Esophagus squamous epithelium (tissue), 5 donors: ENCODE data around the gene BBX. TPM values are rescaled to one million over a fixed set of nuclear protein-coding genes. Genes with fewer than 3 reads are reported as not detected.

ENCODE experiments used
- DNase-seq: peaks from one replicate; lab custom pipeline; 2025; lab: John Stamatoyannopoulos, UW
- H3K27ac ChIP-seq, 4 donors: fragments of 200-600 bp; sonication (generic); one replicate each; pipeline ENCODE4 v1.5.1; 2016 to 2019; ENCODE audit warnings: mild to moderate bottlenecking in 1 of 4
- H3K27me3 ChIP-seq, 4 donors: fragments of 200-600 bp; sonication (generic); 1 replicate in 3 of 4; 2 replicates in 1 of 4; pipeline versions ENCODE4 v1.5.1 to v1.6.0; 2017 to 2021; ENCODE audit warnings: antibody characterized with exemption in 1 of 4
- H3K36me3 ChIP-seq, 3 donors: fragments of 200-600 bp; sonication (generic); one replicate each; pipeline ENCODE4 v1.5.1; 2016 to 2019
- H3K4me1 ChIP-seq, 3 donors: fragments of 200-600 bp; sonication (generic); one replicate each; pipeline ENCODE4 v1.5.1; 2017 to 2019
- H3K4me3 ChIP-seq, 4 donors: fragments of 200-600 bp; sonication (generic); 1 replicate in 3 of 4; 2 replicates in 1 of 4; pipeline ENCODE4 v1.5.1; 2016 to 2019; ENCODE audit warnings: mild to moderate bottlenecking in 2 of 4, moderate library complexity in 1 of 4
- H3K9me3 ChIP-seq, 3 donors: fragments of 200-600 bp; sonication (generic); one replicate each; pipeline ENCODE4 v1.5.1; 2016 to 2019
- CTCF ChIP-seq, 6 experiments: fragments of 450-650 bp in 4 of 6; fragments of 200-600 bp in 2 of 6; sonication (generic) in 2 of 6; IDR thresholded peaks; one replicate each; pipeline ENCODE4 v1.5.1; 2016 to 2019; ENCODE audit warnings: antibody characterized with exemption in 6 of 6, mild to moderate bottlenecking in 4 of 6, moderate library complexity in 4 of 6
- POLR2A ChIP-seq, 4 donors: fragments of 450-650 bp; IDR thresholded peaks; one replicate each; pipeline ENCODE4 v1.6.1; 2017; ENCODE audit warnings: antibody characterized with exemption in 4 of 4, mild to moderate bottlenecking in 4 of 4, moderate library complexity in 3 of 4
- WGBS, 2 donors: methylation state at CpG; one replicate each; pipeline ENCODE4 v1.1.5; 2018; 5-methylcytosine and 5-hydroxymethylcytosine counted together
- intact Hi-C: fragments of 100-400 bp; cut with DNase I; formaldehyde crosslinking; loops from one replicate; pipeline ENCODE4 v1.15.0; 2022
- total RNA-seq, 4 donors: library from RNA; depleted of rRNA; stranded (reverse); fragments of >200 nt; gene quantifications; one replicate each; pipeline ENCODE4 v1.1.0, GENCODE V29; 2016
- donor health status: DM: yes; HTN: yes; CAD: no.

BBX gene
- total RNA-seq, 4 donors from 2014 or later = 12.5 to 49.5 (median 35.8) TPM

GRCh38 chr3:107760144-107760543, 237.4 kb downstream of the BBX start:
- H3K36me3 ChIP-seq = peaks cover 0 to 17% (median 0%) of the 10 kb centered on the region in 3 donors
- no peaks in the 10 kb centered on the region for H3K4me1 ChIP-seq
- DNase-seq = no peak
- H3K9me3 ChIP-seq = no peaks in the 10 kb centered on the region
- no peak overlapping the region for H3K27ac ChIP-seq
- H3K27me3 ChIP-seq = no peaks in the 10 kb centered on the region
- TF ChIP-seq POLR2A (IDR thresholded peaks at IDR 0.05) (no peak), CTCF (IDR thresholded peaks at IDR 0.05) (no peak)
- no peak overlapping the region for H3K4me3 ChIP-seq
- intact Hi-C loops = no loop called here

GRCh38 chr3:107761391-107761790, 238.6 kb downstream of the BBX start:
- Histone ChIP-seq H3K4me1 (no peaks in the 10 kb centered on the region), H3K4me3 (no peak overlapping the region), H3K36me3 (peaks cover 0 to 17% (median 0%) of the 10 kb centered on the region in 3 donors), H3K9me3 (no peaks in the 10 kb centered on the region), H3K27me3 (no peaks in the 10 kb centered on the region), H3K27ac (no peak overlapping the region)
- no peak for DNase-seq
- intact Hi-C loops = no loop called here
- no peak for TF ChIP-seq CTCF (IDR thresholded peaks at IDR 0.05)
- TF ChIP-seq POLR2A (IDR thresholded peaks at IDR 0.05) = no peak
- 78 to 89% methylated on average over 2 of the region's 2 CpGs for WGBS, 2 donors

- Histone ChIP-seq H3K27ac (no peak overlapping the region), H3K4me1 (no peaks in the 10 kb centered on the region), H3K9me3 (no peaks in the 10 kb centered on the region), H3K4me3 (no peak overlapping the region), H3K27me3 (no peaks in the 10 kb centered on the region), H3K36me3 (peaks cover 0 to 7% (median 0%) of the 10 kb centered on the region in 3 donors)
- intact Hi-C loops = no loop called here
- TF ChIP-seq POLR2A (IDR thresholded peaks at IDR 0.05) = no peak
- 95 to 96% methylated on average over 6 of the region's 6 CpGs for WGBS, 2 donors
- no peak for DNase-seq
Observed at GRCh38 chr3:107765524-107765923, 242.8 kb downstream of the BBX start.

GRCh38 chr3:107767897-107768605, 245.3 kb downstream of the BBX start:
- H3K27ac ChIP-seq = peak overlapping the region in 2 of 4 donors; percentile 35 to 70
- H3K27me3 ChIP-seq = no peaks in the 10 kb centered on the region
- no peaks in the 10 kb centered on the region for H3K4me1 ChIP-seq
- TF ChIP-seq POLR2A (IDR thresholded peaks at IDR 0.05) (no peak), CTCF (IDR thresholded peaks at IDR 0.05) (no peak)
- intact Hi-C loops = no loop called here
- H3K4me3 ChIP-seq = no peak overlapping the region
- WGBS, 2 donors = 84 to 92% methylated on average over 8 of the region's 8 CpGs
- no peak for DNase-seq
- peaks cover 0 to 10% (median 0%) of the 10 kb centered on the region in 3 donors for H3K36me3 ChIP-seq
- H3K9me3 ChIP-seq = no peaks in the 10 kb centered on the region

GRCh38 chr3:107769882-107770281, 247.1 kb downstream of the BBX start:
- 96% methylated on average over 3 of the region's 3 CpGs for WGBS, 2 donors
- Histone ChIP-seq H3K9me3 (no peaks in the 10 kb centered on the region), H3K4me1 (no peaks in the 10 kb centered on the region), H3K36me3 (peaks cover 0 to 29% (median 0%) of the 10 kb centered on the region in 3 donors), H3K4me3 (no peak overlapping the region), H3K27ac (no peak overlapping the region), H3K27me3 (no peaks in the 10 kb centered on the region)
- no peak for DNase-seq
- intact Hi-C loops = no loop called here
- no peak for TF ChIP-seq CTCF (IDR thresholded peaks at IDR 0.05)
- no peak for TF ChIP-seq POLR2A (IDR thresholded peaks at IDR 0.05)
